Smooth muscle cell (in vitro differentiated cells): Measurements from ENCODE around the gene TBC1D9B. TPM values are rescaled to one million over a fixed set of nuclear protein-coding genes. Genes with fewer than 3 reads are reported as not detected.

Source experiments
- DNase-seq: peaks from one replicate; lab custom pipeline; 2025; ENCODE audit not compliant: unreplicated experiment; lab: John Stamatoyannopoulos, UW
- H2AFZ ChIP-seq: fragments of 200-600 bp; sonication (generic); 2 replicates; pipeline ENCODE4 v1.6.0; 2016; ENCODE audit warnings: antibody characterized with exemption, low read depth, mild to moderate bottlenecking
- H3F3A ChIP-seq: fragments of 200-600 bp; sonication (generic); 2 replicates; pipeline ENCODE4 v1.6.0; 2017; ENCODE audit warnings: antibody characterized with exemption, low read depth
- H3K27ac ChIP-seq: fragments of 200-600 bp; sonication (generic); 2 replicates; pipeline ENCODE4 v1.5.1; 2016; ENCODE audit warnings: low read depth, mild to moderate bottlenecking
- H3K27me3 ChIP-seq: fragments of 200-600 bp; sonication (generic); 2 replicates; pipeline ENCODE4 v1.6.1; 2016; ENCODE audit warnings: low read depth, mild to moderate bottlenecking
- H3K36me3 ChIP-seq: fragments of 200-600 bp; sonication (generic); 2 replicates; pipeline ENCODE4 v1.5.1; 2016; ENCODE audit warnings: low read depth
- H3K4me1 ChIP-seq: fragments of 200-600 bp; sonication (generic); 2 replicates; pipeline ENCODE4 v1.5.1; 2016; ENCODE audit warnings: low read depth
- H3K4me2 ChIP-seq: fragments of 200-600 bp; sonication (generic); 2 replicates; pipeline ENCODE4 v1.6.0; 2016; ENCODE audit warnings: mild to moderate bottlenecking
- H3K4me3 ChIP-seq: fragments of 200-600 bp; sonication (generic); 2 replicates; pipeline ENCODE4 v1.5.1; 2016; ENCODE audit warnings: mild to moderate bottlenecking
- H3K79me2 ChIP-seq: fragments of 200-600 bp; sonication (generic); 2 replicates; pipeline ENCODE4 v1.6.0; 2016; ENCODE audit warnings: low read depth, mild to moderate bottlenecking
- H3K9ac ChIP-seq: fragments of 200-600 bp; sonication (generic); 2 replicates; pipeline ENCODE4 v1.6.0; 2016; ENCODE audit warnings: low read depth
- H3K9me3 ChIP-seq: fragments of 200-600 bp; sonication (generic); replicated peaks from 2 replicates; pipeline ENCODE4 v1.5.1; 2016; ENCODE audit warnings: low read depth
- H4K20me1 ChIP-seq: fragments of 200-600 bp; sonication (generic); 2 replicates; pipeline ENCODE4 v1.6.0; 2016; ENCODE audit warnings: low read depth
- WGBS: methylation state at CpG from one replicate; pipeline ENCODE4 v1.1.7; 2016; ENCODE audit warnings: low lambda C conversion rate; 5-methylcytosine and 5-hydroxymethylcytosine counted together
- polyA plus RNA-seq: library from polyadenylated mRNA; unstranded; fragments of >200 nt; fragmentation: Nextera tagmentation; extraction: Ambion mirVana; gene quantifications from 2 replicates; pipeline ENCODE4 v1.2.1, GENCODE V29; 2016
- total RNA-seq: library from RNA; depleted of rRNA; stranded (reverse); fragments of >200 nt; gene quantifications from 2 replicates; pipeline ENCODE4 v1.2.3, GENCODE V29; 2014
- TF ChIP-seq, protein P1 (sequence below): fragments of 200-600 bp; sonication (generic); IDR thresholded peaks from 2 replicates; pipeline ENCODE4 v1.5.1; 2017; ENCODE audit warnings: borderline replicate concordance, mild to moderate bottlenecking, antibody characterized with exemption; ENCODE audit not compliant: insufficient read depth, poor library complexity, severe bottlenecking

The TBC1D9B gene
- total and polyA plus RNA-seq, 2 experiments from 2014 or later = 47.5 to 62.3 TPM

DNA sequence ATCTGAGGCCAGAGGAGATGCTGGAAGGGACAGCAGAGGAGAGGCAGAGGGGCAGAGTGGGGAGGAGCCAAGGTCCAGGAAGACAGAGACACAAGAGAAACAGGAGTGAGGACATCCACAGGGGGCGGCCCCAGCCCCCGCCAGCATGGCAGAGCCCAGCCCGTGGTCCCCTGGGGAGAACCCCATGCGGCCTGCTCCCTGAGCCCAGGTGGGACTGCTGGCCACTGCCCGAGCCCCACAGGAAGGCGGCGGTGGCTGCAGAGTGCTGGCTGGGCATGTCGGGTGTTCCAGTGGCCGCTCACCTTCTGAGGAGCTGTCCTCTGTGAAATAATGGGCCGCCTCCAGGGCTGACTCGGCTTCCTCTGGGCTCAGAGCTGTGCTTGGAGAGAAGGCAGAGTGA lies 40.2 kb downstream of the TBC1D9B start:
- H3K27me3 ChIP-seq = no peaks in the 10 kb centered on the region
- no peaks in the 10 kb centered on the region for H3K36me3 ChIP-seq
- no peak overlapping the region for H3K27ac ChIP-seq
- no peak for DNase-seq
- H3K79me2 ChIP-seq = no peaks in the 10 kb centered on the region
- H2AFZ ChIP-seq = no peak overlapping the region
- no peak overlapping the region for H3K4me2 ChIP-seq
- no peak overlapping the region for H3K4me3 ChIP-seq
- H3K9ac ChIP-seq = no peak overlapping the region
- 97% methylated on average over 11 of the region's 11 CpGs for WGBS
- H3F3A ChIP-seq = no peaks in the 10 kb centered on the region
- H3K9me3 ChIP-seq = no peaks in the 10 kb centered on the region
- H4K20me1 ChIP-seq = no peaks in the 10 kb centered on the region
- TF ChIP-seq, protein P1, sequence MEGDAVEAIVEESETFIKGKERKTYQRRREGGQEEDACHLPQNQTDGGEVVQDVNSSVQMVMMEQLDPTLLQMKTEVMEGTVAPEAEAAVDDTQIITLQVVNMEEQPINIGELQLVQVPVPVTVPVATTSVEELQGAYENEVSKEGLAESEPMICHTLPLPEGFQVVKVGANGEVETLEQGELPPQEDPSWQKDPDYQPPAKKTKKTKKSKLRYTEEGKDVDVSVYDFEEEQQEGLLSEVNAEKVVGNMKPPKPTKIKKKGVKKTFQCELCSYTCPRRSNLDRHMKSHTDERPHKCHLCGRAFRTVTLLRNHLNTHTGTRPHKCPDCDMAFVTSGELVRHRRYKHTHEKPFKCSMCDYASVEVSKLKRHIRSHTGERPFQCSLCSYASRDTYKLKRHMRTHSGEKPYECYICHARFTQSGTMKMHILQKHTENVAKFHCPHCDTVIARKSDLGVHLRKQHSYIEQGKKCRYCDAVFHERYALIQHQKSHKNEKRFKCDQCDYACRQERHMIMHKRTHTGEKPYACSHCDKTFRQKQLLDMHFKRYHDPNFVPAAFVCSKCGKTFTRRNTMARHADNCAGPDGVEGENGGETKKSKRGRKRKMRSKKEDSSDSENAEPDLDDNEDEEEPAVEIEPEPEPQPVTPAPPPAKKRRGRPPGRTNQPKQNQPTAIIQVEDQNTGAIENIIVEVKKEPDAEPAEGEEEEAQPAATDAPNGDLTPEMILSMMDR = no peak
- no peaks in the 10 kb centered on the region for H3K4me1 ChIP-seq

DNA sequence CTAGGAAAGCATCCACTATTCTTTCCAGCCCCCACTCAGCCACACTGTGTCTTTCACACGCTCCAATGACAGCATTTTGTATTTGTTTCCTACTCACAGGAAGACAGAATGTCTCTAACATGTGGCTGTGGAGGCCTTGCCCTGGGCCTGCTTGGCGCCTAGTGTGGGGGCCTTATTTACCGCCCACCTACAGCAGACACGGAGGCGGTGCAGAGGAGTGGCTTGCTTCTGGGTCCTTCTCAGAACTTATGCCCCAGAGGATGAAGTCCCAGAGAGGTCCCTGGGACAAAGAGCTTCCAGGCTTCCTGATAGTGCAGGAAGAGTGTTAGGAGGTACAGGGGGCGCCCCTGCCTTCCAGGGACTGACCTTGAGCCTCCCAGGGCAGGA lies 40.6 kb downstream of the TBC1D9B start:
- WGBS = 98% methylated on average over 6 of the region's 6 CpGs
- H3K36me3 ChIP-seq = no peaks in the 10 kb centered on the region

DNA sequence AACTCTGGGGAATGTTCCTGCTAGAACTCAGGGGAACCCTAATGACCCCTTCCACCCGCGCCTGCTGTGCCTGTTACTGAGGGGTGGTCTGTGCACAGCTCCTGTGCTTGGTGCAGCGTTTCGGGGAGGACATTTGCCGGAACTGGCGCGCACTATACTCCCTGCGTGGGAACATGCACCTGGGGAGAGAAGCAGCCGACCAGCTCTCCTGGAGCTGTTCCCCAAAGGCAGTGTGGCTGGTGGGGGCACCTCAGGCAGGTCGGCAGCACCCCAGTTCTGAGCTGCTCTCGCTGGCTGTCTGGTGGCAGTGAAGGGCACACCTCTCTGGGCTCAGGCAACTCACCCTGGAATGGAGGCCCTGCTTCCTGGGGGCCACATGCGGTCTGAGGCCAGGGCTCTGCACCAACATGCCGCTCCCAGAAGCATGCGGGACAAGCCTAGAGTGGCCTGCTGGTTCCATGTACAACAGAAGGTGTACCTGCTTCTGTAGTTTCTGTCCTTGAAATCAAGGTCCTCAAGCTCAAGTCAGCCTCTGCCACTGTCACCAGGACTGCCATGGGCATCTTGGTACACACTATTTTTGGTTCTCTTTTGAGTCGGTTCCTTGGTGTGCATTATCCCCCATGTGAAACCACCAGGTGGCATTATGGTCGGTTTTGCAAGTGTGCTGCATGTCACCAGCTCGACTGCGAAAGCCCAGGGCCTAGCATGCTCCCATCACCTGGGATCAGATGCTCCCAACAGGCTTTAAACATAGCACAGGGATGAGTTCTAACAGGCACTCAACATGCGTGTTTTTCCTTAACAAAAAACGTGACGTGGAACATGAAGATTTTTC lies 41.2 kb downstream of the TBC1D9B start:
- no peaks in the 10 kb centered on the region for H4K20me1 ChIP-seq
- H3K36me3 ChIP-seq = no peaks in the 10 kb centered on the region
- TF ChIP-seq, protein P1 = no peak
- no peak overlapping the region for H3K9ac ChIP-seq
- H3K27me3 ChIP-seq = no peaks in the 10 kb centered on the region
- no peaks in the 10 kb centered on the region for H3F3A ChIP-seq
- H2AFZ ChIP-seq = no peak overlapping the region
- no peak for DNase-seq
- H3K27ac ChIP-seq = no peak overlapping the region
- H3K4me1 ChIP-seq = no peaks in the 10 kb centered on the region
- no peak overlapping the region for H3K4me3 ChIP-seq
- H3K9me3 ChIP-seq = no peaks in the 10 kb centered on the region
- H3K79me2 ChIP-seq = no peaks in the 10 kb centered on the region
- no peak overlapping the region for H3K4me2 ChIP-seq
- 95% methylated on average over 21 of the region's 21 CpGs for WGBS

More for the DNA sequence above, 40.6 kb downstream of the TBC1D9B start:
- H3K4me1 ChIP-seq = no peaks in the 10 kb centered on the region
- no peaks in the 10 kb centered on the region for H3K79me2 ChIP-seq
- no peak overlapping the region for H2AFZ ChIP-seq
- no peaks in the 10 kb centered on the region for H4K20me1 ChIP-seq
- H3K9ac ChIP-seq = no peak overlapping the region
- no peaks in the 10 kb centered on the region for H3F3A ChIP-seq
- no peaks in the 10 kb centered on the region for H3K27me3 ChIP-seq
- DNase-seq = no peak
- H3K27ac ChIP-seq = no peak overlapping the region
- H3K4me3 ChIP-seq = no peak overlapping the region
- TF ChIP-seq, protein P1 = no peak
- no peaks in the 10 kb centered on the region for H3K9me3 ChIP-seq
- H3K4me2 ChIP-seq = no peak overlapping the region
